Prostate gland (tissue), 2 donors: ENCODE data around the gene LTBP2. TPM values are rescaled to one million over a fixed set of nuclear protein-coding genes. Genes with fewer than 3 reads are reported as not detected.
A peak's percentile ranks its signal among the peaks of the same experiment; 100 is the strongest.

Experiments used
- DNase-seq: peaks from one replicate; pipeline ENCODE4 v3.0.0-alpha.2; 2019; ENCODE audit warnings: low spot score
- H3K27ac ChIP-seq, 2 donors: fragments of 200-600 bp; sonication (generic); 2 replicates each; pipeline ENCODE4 v1.5.1; 2017 to 2019
- H3K27me3 ChIP-seq: fragments of 200-600 bp; sonication (generic); replicated peaks from 2 replicates; pipeline ENCODE4 v1.5.1; 2019; ENCODE audit not compliant: insufficient read depth
- H3K36me3 ChIP-seq, 2 donors: fragments of 200-600 bp; sonication (generic); 1 replicate in 1 of 2; 2 replicates in 1 of 2; pipeline versions ENCODE4 v1.5.1 to v1.8.1; 2017 to 2019
- H3K4me1 ChIP-seq: fragments of 200-600 bp; sonication (generic); replicated peaks from 2 replicates; pipeline ENCODE4 v1.5.1; 2019
- H3K4me3 ChIP-seq, 2 donors: fragments of 200-600 bp; sonication (generic); 2 replicates each; pipeline ENCODE4 v1.5.1; 2017 to 2019
- H3K9me3 ChIP-seq: fragments of 200-600 bp; sonication (generic); 2 replicates; pipeline ENCODE4 v1.5.1; 2017
- CTCF ChIP-seq, 4 experiments: fragments of 200-600 bp in 2 of 4; fragments of 450-650 bp in 2 of 4; sonication (generic) in 2 of 4; IDR thresholded peaks; 1 replicate in 3 of 4; 2 replicates in 1 of 4; pipeline ENCODE4 v1.5.1; 2016 to 2019; ENCODE audit warnings: antibody characterized with exemption in 4 of 4, mild to moderate bottlenecking in 2 of 4, moderate library complexity in 2 of 4
- POLR2A ChIP-seq: fragments of 450-650 bp; IDR thresholded peaks from one replicate; pipeline ENCODE4 v1.6.1; 2016; ENCODE audit warnings: antibody characterized with exemption, mild to moderate bottlenecking
- POLR2AphosphoS5 ChIP-seq: sonication (generic); formaldehyde crosslinking; IDR thresholded peaks from one replicate; pipeline ENCODE4 v1.6.1; 2017; ENCODE audit warnings: antibody characterized with exemption
- WGBS: methylation state at CpG from one replicate; pipeline ENCODE4 v1.1.5; 2018; 5-methylcytosine and 5-hydroxymethylcytosine counted together
- intact Hi-C: fragments of 100-400 bp; cut with DNase I; formaldehyde crosslinking; loops from one replicate; pipeline ENCODE4 v1.14.2; 2022
- total RNA-seq, 2 donors: library from RNA; depleted of rRNA; stranded (reverse); fragments of >200 nt; gene quantifications; one replicate each; pipeline ENCODE4 v1.1.0, GENCODE V29; 2016

LTBP2 gene
- total RNA-seq, 2 donors from 2014 or later, result 47.0 to 90.7 TPM

GRCh38 chr14:74592476-74593201, 19.4 kb downstream of the LTBP2 start:
- no peaks in the 10 kb centered on the region for H3K4me1 ChIP-seq
- no peaks in the 10 kb centered on the region for H3K27me3 ChIP-seq
- WGBS, result 93% methylated on average over 13 of the region's 13 CpGs
- H3K36me3 ChIP-seq, result no peaks in the 10 kb centered on the region
- DNase-seq, result no peak
- no peak for TF ChIP-seq POLR2A
- TF ChIP-seq POLR2AphosphoS5, result no peak
- no peak for TF ChIP-seq CTCF (IDR thresholded peaks at IDR 0.05)
- intact Hi-C loops, result no loop called here
- H3K4me3 ChIP-seq, result no peak overlapping the region
- H3K9me3 ChIP-seq, result no peaks in the 10 kb centered on the region
- H3K27ac ChIP-seq, result no peak overlapping the region

GRCh38 chr14:74591899-74592298, 20.1 kb downstream of the LTBP2 start:
- WGBS, result 69% methylated on average over 5 of the region's 5 CpGs
- H3K27ac ChIP-seq, result peak overlapping the region in 1 of 2 donors; percentile 56
- H3K9me3 ChIP-seq, result no peaks in the 10 kb centered on the region
- intact Hi-C loops, result no loop called here
- H3K4me1 ChIP-seq, result no peaks in the 10 kb centered on the region
- H3K4me3 ChIP-seq, result no peak overlapping the region
- TF ChIP-seq CTCF (IDR thresholded peaks at IDR 0.05) (no peak), POLR2AphosphoS5 (no peak), POLR2A (no peak)
- H3K36me3 ChIP-seq, result no peaks in the 10 kb centered on the region
- H3K27me3 ChIP-seq, result no peaks in the 10 kb centered on the region
- no peak for DNase-seq

DNA sequence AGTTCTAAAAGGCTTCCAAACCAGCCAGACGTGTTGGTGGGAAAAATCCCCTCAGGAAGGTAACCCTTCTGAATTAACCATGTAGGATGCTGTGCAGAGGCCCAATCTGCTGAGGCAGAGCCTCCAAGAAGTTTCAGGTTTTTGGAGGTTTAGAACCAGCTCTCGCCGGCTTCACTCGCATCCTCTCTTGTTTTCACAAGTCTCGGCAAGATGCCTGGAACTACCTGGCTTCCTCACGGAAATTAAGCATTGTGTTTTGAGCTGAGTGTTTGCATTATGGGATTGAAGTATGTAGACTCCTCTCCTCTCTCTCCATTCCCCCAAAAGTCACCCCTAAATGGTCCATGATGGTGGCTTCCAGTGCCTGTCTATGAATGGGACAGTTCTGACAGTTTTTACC, 20.6 kb downstream of the LTBP2 start:
- H3K27ac ChIP-seq, result peak overlapping the region in 1 of 2 donors; percentile 56

GRCh38 chr14:74589291-74589879, 22.7 kb downstream of the LTBP2 start:
- Histone ChIP-seq H3K9me3 (no peaks in the 10 kb centered on the region), H3K4me1 (no peaks in the 10 kb centered on the region), H3K36me3 (no peaks in the 10 kb centered on the region), H3K27ac (peak overlapping the region; percentile 16 to 64), H3K27me3 (no peaks in the 10 kb centered on the region), H3K4me3 (no peak overlapping the region)
- intact Hi-C loops, result no loop called here
- 79% methylated on average over 5 of the region's 5 CpGs for WGBS
- TF ChIP-seq POLR2AphosphoS5 (peak; percentile 60), POLR2A (no peak)
- no peak for DNase-seq

More for the DNA sequence above, 20.6 kb downstream of the LTBP2 start:
- peak; percentile 51 for DNase-seq
- 53% methylated on average over 6 of the region's 6 CpGs for WGBS
- no peaks in the 10 kb centered on the region for H3K4me1 ChIP-seq
- H3K9me3 ChIP-seq, result no peaks in the 10 kb centered on the region
- no peak overlapping the region for H3K4me3 ChIP-seq
- no peak for TF ChIP-seq CTCF (IDR thresholded peaks at IDR 0.05)
- peak; percentile 27 for TF ChIP-seq POLR2AphosphoS5
- no peak for TF ChIP-seq POLR2A
- intact Hi-C loops, result no loop called here
- H3K27me3 ChIP-seq, result no peaks in the 10 kb centered on the region
- H3K36me3 ChIP-seq, result no peaks in the 10 kb centered on the region

DNA sequence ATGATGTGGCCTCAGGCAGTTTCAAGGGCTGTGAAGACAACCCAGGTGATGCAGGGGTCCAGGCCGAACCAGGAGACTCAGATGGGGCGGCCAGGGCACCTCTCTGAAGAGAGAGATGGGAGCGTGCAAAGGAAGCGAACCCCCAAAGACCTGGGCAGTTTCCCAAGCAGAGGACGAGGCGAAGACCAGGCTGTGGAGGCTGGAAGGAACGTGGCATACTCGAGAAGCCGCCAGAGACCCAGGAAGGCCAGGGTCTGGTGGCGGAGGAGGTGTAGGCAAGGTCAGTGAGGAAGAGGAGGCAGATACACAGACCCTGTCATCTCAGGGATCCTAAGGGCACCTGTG, 24.7 kb downstream of the LTBP2 start:
- no peak overlapping the region for H3K4me3 ChIP-seq
- no peak overlapping the region for H3K27ac ChIP-seq
- H3K27me3 ChIP-seq, result no peaks in the 10 kb centered on the region
- H3K4me1 ChIP-seq, result no peaks in the 10 kb centered on the region
- no peaks in the 10 kb centered on the region for H3K36me3 ChIP-seq
- H3K9me3 ChIP-seq, result no peaks in the 10 kb centered on the region
- DNase-seq, result no peak
- intact Hi-C loops, result no loop called here
- WGBS, result 93% methylated on average over 10 of the region's 10 CpGs
- TF ChIP-seq POLR2A, result no peak
- no peak for TF ChIP-seq POLR2AphosphoS5
- TF ChIP-seq CTCF (IDR thresholded peaks at IDR 0.05), result no peak
